K562 (cell line): ENCODE results near the gene RAB27B. TPM values are rescaled to one million over a fixed set of nuclear protein-coding genes. Genes with fewer than 3 reads are reported as not detected.

Experiments used
- ATAC-seq: fragments of 200-7000 bp; cut with Tn5 transposase; 3 replicates; pipeline ENCODE4 v1.9.1; 2020; ENCODE audit warnings: moderate library complexity
- BruUV-seq: library from RNA; stranded (reverse); fragments of 400-500 nt; replicated peaks from 2 replicates; lab custom pipeline; 2021; lab: Mats Ljungman, UMichigan
- CTCF ChIA-PET: fragments of 300-600 bp; formaldehyde crosslinking; extraction: SDS; loops from one replicate; lab custom pipeline; 2021; ENCODE audit warnings: low intra/inter-chr PET ratio; lab: Yijun Ruan, JAX
- POLR2A ChIA-PET: fragments of 300-600, 350-650 bp; sonication (Branson Sonifier 250); formaldehyde crosslinking; extraction: SDS; loops from one replicate; lab custom pipeline; 2021; ENCODE audit warnings: antibody characterized with exemption, inconsistent platforms; lab: Yijun Ruan, JAX
- DNase-seq, 4 experiments: peaks; one replicate each; pipeline versions ENCODE4 v3.0.0 to v3.0.0-alpha.2; 2011 to 2018; ENCODE audit warnings: low spot score in 3 of 4, mixed read lengths in 3 of 4; ENCODE audit errors: extremely low read depth in 1 of 4
- FAIRE-seq: peaks from 2 replicates; lab custom pipeline; 2011; peaks lifted over from hg19 to GRCh38; lab: Jason Lieb, UNC
- H2AFZ ChIP-seq: 2 replicates; pipeline ENCODE4 v1.6.0; 2011; ENCODE audit warnings: low read depth, low read length, control low read depth, inconsistent platforms
- H3K27ac ChIP-seq: fragments of 200-600 bp; 3 replicates; pipeline ENCODE4 v1.8.0; 2011; ENCODE audit warnings: low read depth, mild to moderate bottlenecking, control low read depth, inconsistent platforms, low read length, moderate library complexity, mixed read lengths; ENCODE audit errors: extremely low read depth
- H3K27me3 ChIP-seq, 2 experiments: fragments of 300-600 bp in 1 of 2; 2 replicates in 1 of 2; 3 replicates in 1 of 2; pipeline versions ENCODE4 v1.6.0 to v1.8.0; 2011; ENCODE audit warnings: inconsistent platforms in 2 of 2, low read length in 2 of 2, mild to moderate bottlenecking in 1 of 2, mixed read lengths in 1 of 2, moderate library complexity in 1 of 2; ENCODE audit not compliant: control insufficient read depth in 2 of 2, insufficient read depth in 2 of 2
- H3K36me3 ChIP-seq: fragments of 300-600 bp; 3 replicates; pipeline ENCODE4 v1.8.0; 2011; ENCODE audit warnings: mild to moderate bottlenecking, low read length, inconsistent platforms; ENCODE audit not compliant: control insufficient read depth, insufficient read depth
- H3K4me1 ChIP-seq, 2 experiments: fragments of 200-600 bp in 1 of 2; replicated peaks in 1 of 2; 2 replicates in 1 of 2; 3 replicates in 1 of 2; pipeline versions ENCODE4 v1.5.1 to v1.8.0; 2011; ENCODE audit warnings: inconsistent platforms in 2 of 2, low read length in 2 of 2, mild to moderate bottlenecking in 1 of 2, mixed read lengths in 1 of 2, moderate library complexity in 1 of 2; ENCODE audit not compliant: control insufficient read depth in 2 of 2, insufficient read depth in 2 of 2
- H3K4me2 ChIP-seq: 2 replicates; pipeline ENCODE4 v1.6.1; 2011; ENCODE audit warnings: low read length, control low read depth, inconsistent platforms, mixed read lengths; ENCODE audit not compliant: insufficient read depth
- H3K4me3 ChIP-seq: fragments of 200-600 bp; sonication (generic), shearing (Covaris generic); 2 replicates; pipeline ENCODE4 v1.5.1; 2016; ENCODE audit warnings: control low read depth, inconsistent platforms
- H3K79me2 ChIP-seq: fragments of 200-600 bp; 3 replicates; pipeline ENCODE4 v1.8.0; 2011; ENCODE audit warnings: low read length, inconsistent platforms; ENCODE audit not compliant: control insufficient read depth, insufficient read depth
- H3K9ac ChIP-seq, 2 experiments: 2 replicates each; pipeline versions ENCODE4 v1.6.0 to v1.6.1; 2011; ENCODE audit warnings: low read depth in 2 of 2, low read length in 2 of 2, control low read depth in 1 of 2, inconsistent platforms in 1 of 2, mild to moderate bottlenecking in 1 of 2, mixed read lengths in 1 of 2; ENCODE audit not compliant: insufficient read depth in 1 of 2
- H3K9me1 ChIP-seq: one replicate; pipeline ENCODE4 v1.6.0; 2011; ENCODE audit warnings: inconsistent platforms, mild to moderate bottlenecking, low read length, moderate library complexity; ENCODE audit not compliant: control insufficient read depth, insufficient read depth
- H3K9me3 ChIP-seq: replicated peaks from 2 replicates; pipeline ENCODE4 v1.5.1; 2011; ENCODE audit warnings: low read depth, low read length, inconsistent platforms; ENCODE audit not compliant: control insufficient read depth, insufficient read depth
- H4K20me1 ChIP-seq: replicated peaks from 2 replicates; pipeline ENCODE4 v1.6.1; 2011; ENCODE audit warnings: low read length, inconsistent platforms, mixed read lengths; ENCODE audit not compliant: control insufficient read depth, insufficient read depth
- ARNT ChIP-seq, 2 experiments: fragments of 450-650 bp; IDR thresholded peaks; 2 replicates each; pipeline ENCODE4 v1.6.1; 2016; ENCODE audit warnings: mild to moderate bottlenecking in 1 of 2
- CBFB ChIP-seq: sonication (generic); formaldehyde crosslinking; IDR thresholded peaks from 2 replicates; pipeline ENCODE4 v1.4.0; 2020; ENCODE audit warnings: mild to moderate bottlenecking, missing genetic modification reagents
- COPS2 ChIP-seq: fragments of 450-650 bp; conservative IDR thresholded peaks from 2 replicates; pipeline ENCODE4 v1.6.1; 2016; ENCODE audit warnings: mild to moderate bottlenecking, moderate library complexity
- CSDE1 ChIP-seq, 2 experiments: fragments of 450-650 bp; IDR thresholded peaks; 2 replicates each; pipeline ENCODE4 v1.6.1; 2016; ENCODE audit warnings: mild to moderate bottlenecking in 1 of 2
- ELF2 ChIP-seq: fragments of 250-450 bp; sonication (Bioruptor Pico); IDR thresholded peaks from 2 replicates; pipeline ENCODE4 v1.5.0; 2021; ENCODE audit warnings: mild to moderate bottlenecking
- ESRRA ChIP-seq: fragments of 450-650 bp; IDR thresholded peaks from 2 replicates; pipeline ENCODE4 v1.6.1; 2014; ENCODE audit warnings: low read depth, mild to moderate bottlenecking, moderate library complexity, borderline replicate concordance
- ETV1 ChIP-seq: fragments of 450-650 bp; conservative IDR thresholded peaks from 2 replicates; pipeline ENCODE4 v1.6.1; 2016; ENCODE audit warnings: missing genetic modification characterization, control low read depth, low read depth, missing compliant biosample characterization
- FOSL1 ChIP-seq: fragments of 200-800 bp; sonication (Bioruptor generic); conservative IDR thresholded peaks from 2 replicates; pipeline ENCODE4 v1.6.1; 2016; ENCODE audit warnings: missing genetic modification characterization, missing compliant biosample characterization
- NCOR1 ChIP-seq: fragments of 450-650 bp; IDR thresholded peaks from 2 replicates; pipeline ENCODE4 v1.6.1; 2016; ENCODE audit warnings: mild to moderate bottlenecking, moderate library complexity
- NUFIP1 ChIP-seq: fragments of 450-650 bp; IDR thresholded peaks from 2 replicates; pipeline ENCODE4 v1.6.1; 2018; ENCODE audit not compliant: partially characterized antibody
- POLR2AphosphoS5 ChIP-seq: IDR thresholded peaks from 2 replicates; pipeline ENCODE4 v1.6.1; 2011; ENCODE audit warnings: mild to moderate bottlenecking, low read depth, low read length, moderate library complexity; ENCODE audit not compliant: control insufficient read depth, insufficient read depth
- RBM14 ChIP-seq: fragments of 200-400 bp; formaldehyde crosslinking; IDR thresholded peaks from 2 replicates; pipeline ENCODE4 v1.6.1; 2018; ENCODE audit warnings: low read depth, mild to moderate bottlenecking, low read length, moderate library complexity, borderline replicate concordance; ENCODE audit not compliant: insufficient read depth
- RBM34 ChIP-seq: fragments of 200-400 bp; formaldehyde crosslinking; IDR thresholded peaks from 2 replicates; pipeline ENCODE4 v1.6.1; 2018; ENCODE audit warnings: low read length, borderline replicate concordance; ENCODE audit not compliant: insufficient read depth
- SAFB ChIP-seq: fragments of 200-400 bp; formaldehyde crosslinking; IDR thresholded peaks from 2 replicates; pipeline ENCODE4 v1.6.1; 2017; ENCODE audit warnings: low read depth, low read length, borderline replicate concordance
- SIN3B ChIP-seq: fragments of 450-650 bp; IDR thresholded peaks from 2 replicates; pipeline ENCODE4 v1.6.1; 2017; ENCODE audit warnings: low read depth, mild to moderate bottlenecking, moderate library complexity
- WGBS: fragments of 100-300 bp; shearing (Covaris generic); methylation state at CpG from one replicate; pipeline ENCODE4 v1.1.6; 2016; ENCODE audit warnings: low coverage, mixed read lengths; ENCODE audit not compliant: insufficient coverage; ENCODE audit errors: missing lambda C conversion rate; 5-methylcytosine and 5-hydroxymethylcytosine counted together
- in situ Hi-C: fragments of 300-500 bp; cut with MboI; formaldehyde crosslinking; loops from 4 replicates; pipeline ENCODE4 v1.15.0; 2018; ENCODE audit warnings: inconsistent platforms, mixed read lengths
- intact Hi-C: fragments of 100-400 bp; cut with micrococcal nuclease; formaldehyde crosslinking; loops from 2 replicates; pipeline ENCODE4 v1.14.2; 2022
- polyA plus RNA-seq, 8 experiments: library from polyadenylated mRNA; depleted of rRNA in 4 of 8; stranded (reverse) in 5 of 8; unstranded in 3 of 8; fragments of >200 nt; fragmentation: Nextera tagmentation in 2 of 8; fragmentation: Illumina TruSeq in 1 of 8; extraction: Ambion mirVana in 2 of 8; extraction: Trizol in 1 of 8; gene quantifications; 2 replicates each; pipeline versions ENCODE4 v1.2.1 to v1.2.3, GENCODE V29; 2011 to 2014; ENCODE audit warnings: inconsistent platforms in 1 of 8, missing spikeins in 1 of 8
- total RNA-seq, 7 experiments: library from RNA; depleted of rRNA in 6 of 7; stranded (reverse); fragments of >200 nt in 6 of 7; fragmentation: Illumina TruSeq in 2 of 7; extraction: Trizol in 2 of 7; gene quantifications; 2 replicates each; pipeline versions ENCODE4 v1.2.1 to v1.2.3, GENCODE V29; 2011 to 2021; ENCODE audit warnings: low replicate concordance in 1 of 7
- TF ChIP-seq, protein P1 (sequence below), 2 experiments: fragments of 450-650 bp; IDR thresholded peaks; 2 replicates each; pipeline ENCODE4 v1.6.1; 2018; ENCODE audit warnings: mild to moderate bottlenecking in 2 of 2, low read depth in 1 of 2; ENCODE audit not compliant: partially characterized antibody in 2 of 2
- TF ChIP-seq, protein P2 (sequence below): IDR thresholded peaks from 2 replicates; pipeline ENCODE4 v1.6.1; 2011; ENCODE audit not compliant: insufficient read length; ENCODE audit errors: extremely low read depth

The RAB27B gene
- total and polyA plus RNA-seq, 9 of the 15 experiments (the other 6 are each of a cell fraction or from before 2014, with no cell fraction given) = 0.44 to 5.7 (median 1.2) TPM

DNA sequence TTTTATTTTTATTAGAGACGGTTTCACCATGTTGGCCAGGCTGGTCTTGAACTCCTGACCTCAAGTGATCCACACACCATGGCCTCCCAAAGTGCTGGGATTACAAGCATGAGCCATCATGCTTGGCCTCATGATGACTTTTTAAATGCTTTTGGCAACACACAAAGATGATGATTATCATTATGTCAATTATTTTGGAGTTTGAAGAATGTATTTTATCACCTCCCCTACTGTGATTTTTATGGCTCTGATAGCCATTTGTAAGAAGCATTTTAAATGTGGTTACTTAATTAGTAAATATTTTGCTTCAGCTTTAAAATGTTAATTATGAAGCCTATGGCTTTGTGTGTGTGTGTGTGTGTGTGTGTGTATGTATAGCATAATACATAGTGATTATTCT is 45.1 kb upstream of the RAB27B start:
- H3K27me3 ChIP-seq = no peaks in the 10 kb centered on the region
- H3K27ac ChIP-seq = no peak overlapping the region
- no peaks in the 10 kb centered on the region for H4K20me1 ChIP-seq
- no peaks in the 10 kb centered on the region for H3K9me3 ChIP-seq
- POLR2A ChIA-PET = no interaction called here
- no peaks in the 10 kb centered on the region for H3K9me1 ChIP-seq
- no peak overlapping the region for H3K9ac ChIP-seq
- no peaks in the 10 kb centered on the region; the same call in 2 of the 3 replicates for H3K79me2 ChIP-seq
- WGBS = 9% methylated on average over 1 of the region's 1 CpG
- H3K4me2 ChIP-seq = no peak overlapping the region
- CTCF ChIA-PET = no interaction called here
- no TSS peak for BruUV-seq
- no peak overlapping the region for H2AFZ ChIP-seq
- FAIRE-seq (no peak), DNase-seq (no peak), ATAC-seq (no peak)
- in situ Hi-C loops (no loop called here), intact Hi-C loops (no loop called here)
- no peak overlapping the region for H3K4me3 ChIP-seq
- no peaks in the 10 kb centered on the region; a peak in 3 of 5 replicates for H3K4me1 ChIP-seq
- no peaks in the 10 kb centered on the region for H3K36me3 ChIP-seq
- TF ChIP-seq SIN3B (no peak), RBM14 (no peak), NCOR1 (no peak), ESRRA (no peak), POLR2AphosphoS5 (no peak), SAFB (no peak), CBFB (CRISPR knock-in tag) (no peak), NUFIP1 (no peak), ARNT (IDR thresholded peaks at IDR 0.05) (no peak), ELF2 (no peak), ETV1 (no peak), CSDE1 (IDR thresholded peaks at IDR 0.05) (no peak), RBM34 (no peak), COPS2 (no peak), FOSL1 (tag) (no peak)
- TF ChIP-seq, protein P1, sequence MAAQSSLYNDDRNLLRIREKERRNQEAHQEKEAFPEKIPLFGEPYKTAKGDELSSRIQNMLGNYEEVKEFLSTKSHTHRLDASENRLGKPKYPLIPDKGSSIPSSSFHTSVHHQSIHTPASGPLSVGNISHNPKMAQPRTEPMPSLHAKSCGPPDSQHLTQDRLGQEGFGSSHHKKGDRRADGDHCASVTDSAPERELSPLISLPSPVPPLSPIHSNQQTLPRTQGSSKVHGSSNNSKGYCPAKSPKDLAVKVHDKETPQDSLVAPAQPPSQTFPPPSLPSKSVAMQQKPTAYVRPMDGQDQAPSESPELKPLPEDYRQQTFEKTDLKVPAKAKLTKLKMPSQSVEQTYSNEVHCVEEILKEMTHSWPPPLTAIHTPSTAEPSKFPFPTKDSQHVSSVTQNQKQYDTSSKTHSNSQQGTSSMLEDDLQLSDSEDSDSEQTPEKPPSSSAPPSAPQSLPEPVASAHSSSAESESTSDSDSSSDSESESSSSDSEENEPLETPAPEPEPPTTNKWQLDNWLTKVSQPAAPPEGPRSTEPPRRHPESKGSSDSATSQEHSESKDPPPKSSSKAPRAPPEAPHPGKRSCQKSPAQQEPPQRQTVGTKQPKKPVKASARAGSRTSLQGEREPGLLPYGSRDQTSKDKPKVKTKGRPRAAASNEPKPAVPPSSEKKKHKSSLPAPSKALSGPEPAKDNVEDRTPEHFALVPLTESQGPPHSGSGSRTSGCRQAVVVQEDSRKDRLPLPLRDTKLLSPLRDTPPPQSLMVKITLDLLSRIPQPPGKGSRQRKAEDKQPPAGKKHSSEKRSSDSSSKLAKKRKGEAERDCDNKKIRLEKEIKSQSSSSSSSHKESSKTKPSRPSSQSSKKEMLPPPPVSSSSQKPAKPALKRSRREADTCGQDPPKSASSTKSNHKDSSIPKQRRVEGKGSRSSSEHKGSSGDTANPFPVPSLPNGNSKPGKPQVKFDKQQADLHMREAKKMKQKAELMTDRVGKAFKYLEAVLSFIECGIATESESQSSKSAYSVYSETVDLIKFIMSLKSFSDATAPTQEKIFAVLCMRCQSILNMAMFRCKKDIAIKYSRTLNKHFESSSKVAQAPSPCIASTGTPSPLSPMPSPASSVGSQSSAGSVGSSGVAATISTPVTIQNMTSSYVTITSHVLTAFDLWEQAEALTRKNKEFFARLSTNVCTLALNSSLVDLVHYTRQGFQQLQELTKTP (IDR thresholded peaks at IDR 0.05; ENCODE audit: low read depth in 1 of 2, partially characterized antibody in 2 of 2) = no peak
- TF ChIP-seq, protein P2, sequence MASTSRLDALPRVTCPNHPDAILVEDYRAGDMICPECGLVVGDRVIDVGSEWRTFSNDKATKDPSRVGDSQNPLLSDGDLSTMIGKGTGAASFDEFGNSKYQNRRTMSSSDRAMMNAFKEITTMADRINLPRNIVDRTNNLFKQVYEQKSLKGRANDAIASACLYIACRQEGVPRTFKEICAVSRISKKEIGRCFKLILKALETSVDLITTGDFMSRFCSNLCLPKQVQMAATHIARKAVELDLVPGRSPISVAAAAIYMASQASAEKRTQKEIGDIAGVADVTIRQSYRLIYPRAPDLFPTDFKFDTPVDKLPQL = no peak
